ENCODE results near the gene ELOVL6. TPM values are rescaled to one million over a fixed set of nuclear protein-coding genes. Genes with fewer than 3 reads are reported as not detected.
A peak's percentile ranks its signal among the peaks of the same experiment; 100 is the strongest.

Gene ELOVL6
- total RNA-seq, 1 donor from 2014 or later = 15.6 TPM

DNA sequence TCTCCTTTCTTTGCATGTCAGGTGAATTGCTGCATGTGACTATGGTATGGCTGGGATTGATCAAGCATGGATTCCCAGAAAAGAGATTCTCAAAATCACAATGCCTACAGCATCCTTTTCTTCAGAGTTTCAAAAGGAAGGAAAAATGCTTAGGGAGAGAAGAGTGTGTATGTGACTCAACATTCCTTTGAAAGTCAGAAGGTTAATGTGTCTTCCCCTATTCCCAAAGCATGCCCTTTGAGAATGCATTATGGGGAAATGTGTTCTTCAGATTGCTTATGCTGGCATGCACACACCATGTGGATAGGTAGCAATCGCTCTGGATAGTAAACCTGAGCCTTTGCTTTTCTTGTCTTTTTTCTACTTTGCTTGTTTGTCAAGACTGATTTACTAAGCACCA, 78.5 kb downstream of the ELOVL6 start:
- Mint-ChIP-seq H3K27me3 (no peaks in the 10 kb centered on the region), H3K9me3 (no peaks in the 10 kb centered on the region), H3K36me3 (ENCODE audit: low read depth) (peaks cover 19% of the 10 kb centered on the region), H3K4me1 (peaks cover 14% of the 10 kb centered on the region), H3K27ac (no peak overlapping the region), H3K4me3 (no peak overlapping the region)
- intact Hi-C loops (cut with micrococcal nuclease) = no loop called here
- DNase-seq = no peak

GRCh38 chr4:110119337-110119736, 79.1 kb downstream of the ELOVL6 start:
- Mint-ChIP-seq H3K36me3 (ENCODE audit: low read depth) (peaks cover 18% of the 10 kb centered on the region), H3K9me3 (no peaks in the 10 kb centered on the region), H3K27ac (no peak overlapping the region), H3K4me3 (no peak overlapping the region), H3K27me3 (no peaks in the 10 kb centered on the region), H3K4me1 (peaks cover 14% of the 10 kb centered on the region)
- intact Hi-C loops (cut with micrococcal nuclease) = no loop called here
- DNase-seq = peak; percentile 61

GRCh38 chr4:110112056-110112455, 86.4 kb downstream of the ELOVL6 start:
- Mint-ChIP-seq H3K4me3 (no peak overlapping the region), H3K27me3 (no peaks in the 10 kb centered on the region), H3K4me1 (peaks cover 9% of the 10 kb centered on the region), H3K27ac (no peak overlapping the region), H3K36me3 (ENCODE audit: low read depth) (peaks cover 25% of the 10 kb centered on the region), H3K9me3 (no peaks in the 10 kb centered on the region)
- intact Hi-C loops (cut with micrococcal nuclease) = no loop called here
- DNase-seq = no peak

GRCh38 chr4:110109455-110109854, 89.0 kb downstream of the ELOVL6 start:
- Mint-ChIP-seq H3K36me3 (ENCODE audit: low read depth) (peaks cover 21% of the 10 kb centered on the region), H3K4me3 (no peak overlapping the region), H3K9me3 (no peaks in the 10 kb centered on the region), H3K4me1 (peaks cover 11% of the 10 kb centered on the region), H3K27me3 (no peaks in the 10 kb centered on the region), H3K27ac (no peak overlapping the region)
- DNase-seq = no peak
- intact Hi-C loops (cut with micrococcal nuclease) = no loop called here

GRCh38 chr4:110108960-110109359, 89.5 kb downstream of the ELOVL6 start:
- H3K27me3 Mint-ChIP-seq = no peaks in the 10 kb centered on the region
- intact Hi-C loops (cut with micrococcal nuclease) = no loop called here
- DNase-seq = no peak
- peaks cover 11% of the 10 kb centered on the region for H3K4me1 Mint-ChIP-seq
- H3K27ac Mint-ChIP-seq = no peak overlapping the region
- peaks cover 23% of the 10 kb centered on the region for H3K36me3 Mint-ChIP-seq (ENCODE audit: low read depth)
- no peak overlapping the region for H3K4me3 Mint-ChIP-seq
- H3K9me3 Mint-ChIP-seq = no peaks in the 10 kb centered on the region

DNA sequence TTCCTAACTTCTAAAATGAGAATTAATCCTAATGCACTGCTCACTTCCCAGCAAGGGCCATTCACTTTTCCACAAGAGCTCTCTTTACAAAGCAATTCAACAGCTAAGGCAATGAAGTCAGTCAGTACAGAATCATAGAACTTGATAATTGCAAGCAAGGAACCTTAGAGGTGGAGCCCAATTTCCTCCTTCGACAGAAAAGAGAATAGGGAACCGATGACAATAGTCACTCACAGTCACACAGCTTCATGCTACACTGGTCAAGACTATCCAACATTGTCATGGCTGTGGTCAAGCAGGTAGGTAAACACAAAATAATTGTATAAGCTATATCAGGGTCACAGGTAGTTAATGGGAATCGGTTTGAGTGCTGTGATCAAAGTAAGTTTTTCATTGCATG, 90.0 kb downstream of the ELOVL6 start:
- no peak overlapping the region for H3K27ac Mint-ChIP-seq
- peaks cover 11% of the 10 kb centered on the region for H3K4me1 Mint-ChIP-seq
- H3K27me3 Mint-ChIP-seq = no peaks in the 10 kb centered on the region
- no peaks in the 10 kb centered on the region for H3K9me3 Mint-ChIP-seq
- no peak overlapping the region for H3K4me3 Mint-ChIP-seq
- no peak for DNase-seq
- peaks cover 23% of the 10 kb centered on the region for H3K36me3 Mint-ChIP-seq (ENCODE audit: low read depth)
- intact Hi-C loops (cut with micrococcal nuclease) = no loop called here

GRCh38 chr4:110107866-110108265, 90.5 kb downstream of the ELOVL6 start:
- Mint-ChIP-seq H3K9me3 (no peaks in the 10 kb centered on the region), H3K4me1 (peaks cover 11% of the 10 kb centered on the region), H3K27me3 (no peaks in the 10 kb centered on the region), H3K27ac (no peak overlapping the region), H3K4me3 (no peak overlapping the region), H3K36me3 (ENCODE audit: low read depth) (peaks cover 24% of the 10 kb centered on the region)
- intact Hi-C loops (cut with micrococcal nuclease) = no loop called here
- DNase-seq = no peak

GRCh38 chr4:110106931-110107296, 91.5 kb downstream of the ELOVL6 start:
- no peak overlapping the region for H3K4me3 Mint-ChIP-seq
- no peak for DNase-seq
- H3K36me3 Mint-ChIP-seq (ENCODE audit: low read depth) = peaks cover 26% of the 10 kb centered on the region
- no peaks in the 10 kb centered on the region for H3K27me3 Mint-ChIP-seq
- peaks cover 13% of the 10 kb centered on the region for H3K4me1 Mint-ChIP-seq
- H3K9me3 Mint-ChIP-seq = no peaks in the 10 kb centered on the region
- no peak overlapping the region for H3K27ac Mint-ChIP-seq
- intact Hi-C loops (cut with micrococcal nuclease) = no loop called here

DNA sequence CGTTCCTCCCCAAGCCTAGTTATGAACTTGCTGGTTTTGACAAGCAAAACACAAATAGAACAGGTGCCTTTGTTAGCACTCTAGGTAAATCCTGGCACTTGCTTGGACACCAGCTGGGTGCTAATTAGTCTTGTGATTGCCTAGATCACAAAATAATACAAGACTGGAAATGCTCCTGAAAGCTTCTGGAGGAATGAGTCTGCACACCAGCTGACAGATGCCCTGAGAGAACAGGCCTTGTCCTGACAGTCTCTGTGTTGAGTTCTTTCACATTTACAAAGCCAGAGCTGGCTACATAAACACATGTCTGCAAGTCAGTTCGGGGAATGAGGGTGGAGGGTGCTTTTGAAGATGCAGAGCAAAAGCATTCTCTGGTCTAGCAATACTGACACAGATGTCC, 93.8 kb downstream of the ELOVL6 start:
- no peak for DNase-seq
- intact Hi-C loops (cut with micrococcal nuclease) = no loop called here
- H3K36me3 Mint-ChIP-seq (ENCODE audit: low read depth) = peaks cover 15% of the 10 kb centered on the region
- no peaks in the 10 kb centered on the region for H3K27me3 Mint-ChIP-seq
- no peak overlapping the region for H3K4me3 Mint-ChIP-seq
- H3K4me1 Mint-ChIP-seq = peaks cover 15% of the 10 kb centered on the region
- H3K9me3 Mint-ChIP-seq = no peaks in the 10 kb centered on the region
- H3K27ac Mint-ChIP-seq = no peak overlapping the region

DNA sequence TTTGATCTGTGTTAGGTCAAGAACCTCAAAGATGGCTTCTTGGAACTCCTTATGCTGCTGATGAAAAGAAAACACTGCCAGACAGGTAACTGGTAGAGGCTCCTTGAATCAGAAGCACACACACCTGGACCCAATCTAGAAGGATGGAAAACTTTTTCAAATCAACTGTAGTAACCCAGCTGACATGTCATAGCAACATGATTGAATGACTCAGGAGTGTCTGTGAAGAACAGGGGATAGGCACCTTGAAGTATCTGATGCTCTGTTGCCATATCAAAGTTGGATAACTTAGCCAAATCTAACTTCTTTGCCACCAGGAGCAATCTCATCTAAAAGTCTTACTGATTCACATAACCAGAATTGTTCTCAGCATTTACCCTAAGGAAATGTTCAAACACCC, 98.8 kb downstream of the ELOVL6 start:
- Mint-ChIP-seq H3K9me3 (no peaks in the 10 kb centered on the region), H3K4me1 (peaks cover 11% of the 10 kb centered on the region), H3K27me3 (no peaks in the 10 kb centered on the region), H3K36me3 (ENCODE audit: low read depth) (peaks cover 17% of the 10 kb centered on the region), H3K4me3 (no peak overlapping the region), H3K27ac (no peak overlapping the region)
- intact Hi-C loops (cut with micrococcal nuclease) = no loop called here
- DNase-seq = no peak

GRCh38 chr4:110096405-110096804, 102.0 kb downstream of the ELOVL6 start:
- Mint-ChIP-seq H3K27me3 (no peaks in the 10 kb centered on the region), H3K4me3 (no peak overlapping the region), H3K4me1 (peaks cover 18% of the 10 kb centered on the region), H3K9me3 (no peaks in the 10 kb centered on the region), H3K27ac (no peak overlapping the region), H3K36me3 (ENCODE audit: low read depth) (peaks cover 12% of the 10 kb centered on the region)
- intact Hi-C loops (cut with micrococcal nuclease) = no loop called here
- DNase-seq = no peak

GRCh38 chr4:110092646-110093045, 105.8 kb downstream of the ELOVL6 start:
- Mint-ChIP-seq H3K27me3 (no peaks in the 10 kb centered on the region), H3K36me3 (ENCODE audit: low read depth) (peaks cover 16% of the 10 kb centered on the region), H3K4me3 (no peak overlapping the region), H3K4me1 (peaks cover 38% of the 10 kb centered on the region), H3K9me3 (peaks cover 7% of the 10 kb centered on the region), H3K27ac (no peak overlapping the region)
- no peak for DNase-seq
- intact Hi-C loops (cut with micrococcal nuclease) = no loop called here

DNA sequence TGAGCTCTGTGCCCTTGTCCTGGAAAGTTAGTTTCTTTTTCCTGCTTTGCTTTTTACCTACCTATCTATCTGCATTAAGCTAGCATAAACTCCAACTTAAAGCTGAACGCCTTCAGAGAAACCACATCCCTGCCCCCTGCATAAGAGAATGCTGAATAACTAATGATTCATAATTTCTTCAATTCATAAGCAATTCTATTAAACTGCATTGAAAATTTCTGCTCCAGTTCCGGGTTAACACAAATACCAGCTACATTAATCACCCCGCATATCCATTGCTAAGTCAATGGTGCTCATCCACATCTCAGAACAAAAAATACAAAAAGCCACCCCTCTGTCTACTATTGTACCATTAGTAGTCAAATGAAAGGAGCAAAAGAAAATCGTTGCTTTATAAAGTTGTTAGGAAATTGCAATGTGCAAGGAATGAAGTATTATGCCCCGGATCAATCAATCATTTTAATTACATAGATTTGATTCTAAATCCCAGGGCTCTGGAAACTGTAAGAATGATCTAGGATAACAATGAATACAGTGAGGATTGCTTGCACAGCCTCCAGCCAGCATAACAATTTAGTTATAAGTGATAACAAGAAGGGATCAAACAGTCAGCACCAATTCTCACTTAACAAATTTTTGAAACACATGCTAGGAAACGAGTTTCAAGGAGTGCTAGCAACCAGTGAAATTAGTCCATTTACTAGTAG, 106.8 kb downstream of the ELOVL6 start:
- Mint-ChIP-seq H3K27me3 (no peaks in the 10 kb centered on the region), H3K36me3 (ENCODE audit: low read depth) (peaks cover 16% of the 10 kb centered on the region), H3K4me1 (peaks cover 47% of the 10 kb centered on the region), H3K27ac (peak overlapping the region; percentile 59), H3K4me3 (no peak overlapping the region), H3K9me3 (peaks cover 7% of the 10 kb centered on the region)
- no peak for DNase-seq
- intact Hi-C loops (cut with micrococcal nuclease) = no loop called here

DNA sequence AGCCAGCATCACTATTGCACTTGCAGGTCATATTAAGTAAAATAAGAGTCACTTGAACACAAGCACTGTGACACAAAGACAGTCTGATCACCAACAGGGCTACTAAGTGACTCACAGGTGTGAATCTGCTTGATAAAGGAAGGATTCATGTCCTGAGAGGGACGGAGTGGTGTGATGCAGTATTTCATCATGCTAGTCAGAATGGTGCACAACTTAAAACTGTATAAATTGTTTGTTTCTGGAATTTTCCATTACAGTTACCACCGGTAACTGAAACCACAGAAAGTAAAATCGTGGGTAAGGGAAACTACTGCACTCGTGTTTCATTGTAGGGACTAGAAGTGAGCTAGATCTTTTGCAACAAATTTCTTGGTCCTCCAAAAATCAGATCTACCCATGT, 109.7 kb downstream of the ELOVL6 start:
- H3K4me1 Mint-ChIP-seq = peaks cover 55% of the 10 kb centered on the region
- peak overlapping the region; percentile 77 for H3K4me3 Mint-ChIP-seq
- peak overlapping the region; percentile 91 for H3K27ac Mint-ChIP-seq
- intact Hi-C loops (cut with micrococcal nuclease) = loop anchor here (1.0 to 2.0 kb wide), 5 partner anchors 29 to 199 kb away; partner anchors contain the start of gene ELOVL6
- no peaks in the 10 kb centered on the region for H3K27me3 Mint-ChIP-seq
- H3K9me3 Mint-ChIP-seq = peaks cover 15% of the 10 kb centered on the region
- H3K36me3 Mint-ChIP-seq (ENCODE audit: low read depth) = peaks cover 13% of the 10 kb centered on the region
- DNase-seq = peak; percentile 84
